HepG2 (cell line): ENCODE measurements around the gene MEX3C. TPM values are rescaled to one million over a fixed set of nuclear protein-coding genes. Genes with fewer than 3 reads are reported as not detected.
A peak's percentile ranks its signal among the peaks of the same experiment; 100 is the strongest.

Experiments
- ATAC-seq: fragments of 200-7000 bp; cut with Tn5 transposase; 3 replicates; pipeline ENCODE4 v1.9.1; 2020; ENCODE audit warnings: mild to moderate bottlenecking, moderate library complexity
- BruUV-seq: library from RNA; stranded (reverse); fragments of 400-500 nt; replicated peaks from 2 replicates; lab custom pipeline; 2021; lab: Mats Ljungman, UMichigan
- CTCF ChIA-PET: fragments of 300-600 bp; formaldehyde crosslinking; extraction: SDS; loops from one replicate; lab custom pipeline; 2021; ENCODE audit warnings: low total read pairs, inconsistent platforms, low intra/inter-chr PET ratio; lab: Yijun Ruan, JAX
- POLR2A ChIA-PET: fragments of 350-600 bp; sonication (Branson Sonifier 250); formaldehyde crosslinking; loops from one replicate; lab custom pipeline; 2020; ENCODE audit warnings: antibody characterized with exemption, inconsistent platforms; lab: Yijun Ruan, JAX
- DNase-seq: peaks from one replicate; pipeline ENCODE4 v3.0.0-alpha.2; 2015; ENCODE audit warnings: low spot score
- FAIRE-seq: peaks from 3 replicates; lab custom pipeline; 2011; peaks lifted over from hg19 to GRCh38; lab: Jason Lieb, UNC
- H2AFZ ChIP-seq: one replicate; pipeline ENCODE4 v1.6.1; 2011; ENCODE audit warnings: low read length, inconsistent platforms
- H3K27ac ChIP-seq: fragments of 300-600 bp; 3 replicates; pipeline ENCODE4 v1.8.0; 2011; ENCODE audit warnings: mixed run types, mild to moderate bottlenecking, mixed read lengths, low read length, inconsistent platforms; ENCODE audit not compliant: insufficient read depth; ENCODE audit errors: extremely low read length
- H3K27me3 ChIP-seq, 2 experiments: fragments of 200-600 bp in 1 of 2; 2 replicates in 1 of 2; 3 replicates in 1 of 2; pipeline versions ENCODE4 v1.6.0 to v1.8.0; 2011; ENCODE audit warnings: low read length in 2 of 2, mild to moderate bottlenecking in 2 of 2, moderate library complexity in 2 of 2, inconsistent platforms in 1 of 2; ENCODE audit not compliant: insufficient read depth in 2 of 2, control insufficient read depth in 1 of 2
- H3K36me3 ChIP-seq, 2 experiments: fragments of 200-600 bp in 1 of 2; replicated peaks in 1 of 2; 2 replicates in 1 of 2; 3 replicates in 1 of 2; pipeline versions ENCODE4 v1.5.1 to v1.8.0; 2011; ENCODE audit warnings: low read length in 2 of 2, inconsistent platforms in 1 of 2; ENCODE audit not compliant: insufficient read depth in 2 of 2, control insufficient read depth in 1 of 2
- H3K4me1 ChIP-seq: 2 replicates; pipeline ENCODE4 v1.5.1; 2012; ENCODE audit warnings: low read length, inconsistent platforms; ENCODE audit not compliant: insufficient read depth
- H3K4me2 ChIP-seq: 2 replicates; pipeline ENCODE4 v1.6.0; 2011; ENCODE audit warnings: low read depth, low read length, inconsistent platforms
- H3K4me3 ChIP-seq, 3 experiments: fragments of 200-600 bp in 1 of 3; sonication (generic), shearing (Covaris generic) in 1 of 3; replicated peaks in 1 of 3; 2 replicates each; pipeline ENCODE4 v1.5.1; 2011 to 2016; ENCODE audit warnings: low read length in 3 of 3, inconsistent platforms in 2 of 3, low read depth in 2 of 3, mild to moderate bottlenecking in 2 of 3, control low read depth in 1 of 3, mixed read lengths in 1 of 3; ENCODE audit not compliant: insufficient read depth in 1 of 3
- H3K79me2 ChIP-seq: one replicate; pipeline ENCODE4 v1.6.1; 2011; ENCODE audit warnings: low read length, inconsistent platforms; ENCODE audit not compliant: insufficient read depth
- H3K9ac ChIP-seq: 2 replicates; pipeline ENCODE4 v1.6.0; 2011; ENCODE audit warnings: mild to moderate bottlenecking, low read depth, low read length, inconsistent platforms; ENCODE audit not compliant: insufficient read depth
- H3K9me3 ChIP-seq: 2 replicates; pipeline ENCODE4 v1.5.1; 2012; ENCODE audit warnings: mild to moderate bottlenecking, low read length
- H4K20me1 ChIP-seq: 2 replicates; pipeline ENCODE4 v1.6.0; 2011; ENCODE audit warnings: inconsistent platforms, mild to moderate bottlenecking, low read length, moderate library complexity; ENCODE audit not compliant: insufficient read depth
- AGO2 ChIP-seq: fragments of 200-400 bp; formaldehyde crosslinking; optimal IDR thresholded peaks from 2 replicates; pipeline ENCODE3; 2017; ENCODE audit warnings: mild to moderate bottlenecking, low read depth, low read length, moderate library complexity
- ATF7-NPFF ChIP-seq: sonication (generic); formaldehyde crosslinking; IDR thresholded peaks from 2 replicates; pipeline ENCODE4 v1.8.1; 2023; ENCODE audit warnings: mild to moderate bottlenecking, low read depth, missing genetic modification reagents, moderate library complexity
- CEBPB ChIP-seq: IDR thresholded peaks from 2 replicates; pipeline ENCODE4 v1.6.1; 2011; ENCODE audit warnings: low read depth, low read length, improper control_type of control experiment, borderline replicate concordance
- CEBPG ChIP-seq: IDR thresholded peaks from 2 replicates; pipeline ENCODE4 v1.6.1; 2016
- CHCHD3 ChIP-seq: sonication (generic); formaldehyde crosslinking; IDR thresholded peaks from 2 replicates; pipeline ENCODE4 v1.8.0; 2022; ENCODE audit warnings: mild to moderate bottlenecking, missing genetic modification reagents, moderate library complexity
- ELF3 ChIP-seq: IDR thresholded peaks from 2 replicates; pipeline ENCODE4 v1.6.1; 2016; ENCODE audit warnings: missing genetic modification reagents, missing compliant biosample characterization
- HNRNPH1 ChIP-seq: fragments of 200-400 bp; formaldehyde crosslinking; optimal IDR thresholded peaks from 2 replicates; pipeline ENCODE3; 2017; ENCODE audit warnings: mild to moderate bottlenecking, low read depth, low read length
- MTF1 ChIP-seq: sonication (generic); formaldehyde crosslinking; IDR thresholded peaks from 2 replicates; pipeline ENCODE4 v1.5.0; 2020; ENCODE audit warnings: missing genetic modification reagents
- NR3C1 ChIP-seq: sonication (generic); formaldehyde crosslinking; IDR thresholded peaks from 2 replicates; pipeline ENCODE4 v1.4.0; 2020; ENCODE audit warnings: missing genetic modification reagents
- RBAK ChIP-seq: sonication (generic); formaldehyde crosslinking; IDR thresholded peaks from 2 replicates; pipeline ENCODE4 v1.5.1; 2020; ENCODE audit warnings: mild to moderate bottlenecking, missing genetic modification reagents
- REXO4 ChIP-seq: sonication (generic); formaldehyde crosslinking; IDR thresholded peaks from 2 replicates; pipeline ENCODE4 v1.8.0; 2022; ENCODE audit warnings: missing genetic modification reagents, mild to moderate bottlenecking, borderline replicate concordance
- TBX3 ChIP-seq: fragments of 450-650 bp; IDR thresholded peaks from 2 replicates; pipeline ENCODE4 v1.6.1; 2017; ENCODE audit warnings: antibody characterized with exemption, mild to moderate bottlenecking, inconsistent platforms, borderline replicate concordance
- ZKSCAN1 ChIP-seq: fragments of 150-350 bp; IDR thresholded peaks from 2 replicates; pipeline ENCODE4 v1.6.1; 2014; ENCODE audit warnings: low read length
- ZNF143 ChIP-seq: sonication (generic); formaldehyde crosslinking; IDR thresholded peaks from 2 replicates; pipeline ENCODE4 v1.4.0; 2020; ENCODE audit warnings: missing genetic modification reagents
- ZNF317 ChIP-seq: sonication (generic); formaldehyde crosslinking; IDR thresholded peaks from 2 replicates; pipeline ENCODE4 v1.5.0; 2020; ENCODE audit warnings: mild to moderate bottlenecking, missing genetic modification reagents
- ZNF331 ChIP-seq: sonication (generic); formaldehyde crosslinking; IDR thresholded peaks from 2 replicates; pipeline ENCODE4 v1.4.0; 2020; ENCODE audit warnings: missing genetic modification reagents
- WGBS: methylation state at CpG from one replicate; pipeline ENCODE4 v1.1.6; 2017; ENCODE audit warnings: low lambda C conversion rate; 5-methylcytosine and 5-hydroxymethylcytosine counted together
- in situ Hi-C: cut with HindIII; loops from 2 replicates; pipeline ENCODE4 v1.10.0; 2017; ENCODE audit warnings: low pct_unique_long_range_greater_than_20kb; ENCODE audit not compliant: extremely low pct_ligation_motif_present
- intact Hi-C: fragments of 100-400 bp; cut with micrococcal nuclease; formaldehyde crosslinking; loops from one replicate; pipeline ENCODE4 v1.10.0; 2022; ENCODE audit not compliant: unreplicated experiment
- polyA plus RNA-seq, 8 experiments: library from polyadenylated mRNA; depleted of rRNA in 3 of 8; stranded (reverse) in 7 of 8; unstranded in 1 of 8; fragments of >200 nt; fragmentation: Illumina TruSeq in 4 of 8; extraction: Trizol in 4 of 8; gene quantifications; 2 replicates each; pipeline versions ENCODE4 v1.2.1 to v1.2.3, GENCODE V29; 2011 to 2016; ENCODE audit warnings: low read depth in 4 of 8, missing spikeins in 1 of 8, mixed read lengths in 1 of 8; ENCODE audit not compliant: insufficient read depth in 1 of 8
- total RNA-seq, 5 experiments: library from RNA; depleted of rRNA; stranded (reverse); fragments of >200 nt; fragmentation: Illumina TruSeq; extraction: Trizol; gene quantifications; 2 replicates each; pipeline ENCODE4 v1.2.3, GENCODE V29; 2016; ENCODE audit warnings: low read depth in 1 of 5
- TF ChIP-seq, protein P1 (sequence below): sonication (generic); formaldehyde crosslinking; IDR thresholded peaks from 2 replicates; pipeline ENCODE4 v1.4.0; 2020; ENCODE audit warnings: missing genetic modification reagents
- TF ChIP-seq, protein P2 (sequence below): sonication (generic); formaldehyde crosslinking; conservative IDR thresholded peaks from 2 replicates; pipeline ENCODE4 v1.8.0; 2022; ENCODE audit warnings: missing genetic modification reagents
- TF ChIP-seq, protein P3 (sequence below): sonication (generic); formaldehyde crosslinking; IDR thresholded peaks from 2 replicates; pipeline ENCODE4 v1.5.1; 2020; ENCODE audit warnings: missing genetic modification reagents, mild to moderate bottlenecking, borderline replicate concordance

Gene MEX3C
- total and polyA plus RNA-seq, 2 of the 13 experiments (the other 11 are each of a cell fraction or from before 2014, with no cell fraction given) = 34.8 to 36.4 TPM

DNA sequence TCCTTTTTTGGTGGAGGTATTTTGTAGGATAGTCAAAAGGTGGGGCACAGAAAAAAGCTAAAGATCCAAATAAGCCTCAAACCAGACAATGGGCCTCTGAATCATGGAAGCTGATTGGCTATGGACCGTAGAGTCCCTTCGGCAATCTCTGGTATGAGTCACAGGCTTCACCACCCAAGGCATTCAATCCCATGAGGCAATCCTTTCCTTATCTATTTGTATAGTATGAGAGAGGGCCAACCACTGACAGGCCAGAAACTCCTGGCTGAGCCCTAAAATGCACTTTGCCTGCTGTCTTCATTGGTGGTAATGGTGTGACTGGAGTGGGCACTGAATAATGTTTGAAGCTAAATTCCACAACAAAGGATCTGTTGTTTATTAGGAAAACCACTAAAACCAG, 38.7 kb upstream of the MEX3C start (continued):
- TF ChIP-seq CEBPG (CRISPR knock-in tag) = 0 out of 2 replicates have a peak, but pooled peaks have one; percentile 20
- 0 out of 2 replicates have a peak, but pooled peaks have one; percentile 20 for TF ChIP-seq ZNF331
- no peak for TF ChIP-seq ATF7-NPFF (CRISPR knock-in tag)
- TF ChIP-seq, protein P1, sequence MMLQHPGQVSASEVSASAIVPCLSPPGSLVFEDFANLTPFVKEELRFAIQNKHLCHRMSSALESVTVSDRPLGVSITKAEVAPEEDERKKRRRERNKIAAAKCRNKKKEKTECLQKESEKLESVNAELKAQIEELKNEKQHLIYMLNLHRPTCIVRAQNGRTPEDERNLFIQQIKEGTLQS (CRISPR knock-in tag) = 0 out of 2 replicates have a peak, but pooled peaks have one; percentile 30
- TF ChIP-seq AGO2 = no peak
- 0 out of 2 replicates have a peak, but pooled peaks have one; percentile 23 for TF ChIP-seq ZNF143 (CRISPR knock-in tag)
- peak; percentile 75 for TF ChIP-seq CEBPB
- TF ChIP-seq, protein P2, sequence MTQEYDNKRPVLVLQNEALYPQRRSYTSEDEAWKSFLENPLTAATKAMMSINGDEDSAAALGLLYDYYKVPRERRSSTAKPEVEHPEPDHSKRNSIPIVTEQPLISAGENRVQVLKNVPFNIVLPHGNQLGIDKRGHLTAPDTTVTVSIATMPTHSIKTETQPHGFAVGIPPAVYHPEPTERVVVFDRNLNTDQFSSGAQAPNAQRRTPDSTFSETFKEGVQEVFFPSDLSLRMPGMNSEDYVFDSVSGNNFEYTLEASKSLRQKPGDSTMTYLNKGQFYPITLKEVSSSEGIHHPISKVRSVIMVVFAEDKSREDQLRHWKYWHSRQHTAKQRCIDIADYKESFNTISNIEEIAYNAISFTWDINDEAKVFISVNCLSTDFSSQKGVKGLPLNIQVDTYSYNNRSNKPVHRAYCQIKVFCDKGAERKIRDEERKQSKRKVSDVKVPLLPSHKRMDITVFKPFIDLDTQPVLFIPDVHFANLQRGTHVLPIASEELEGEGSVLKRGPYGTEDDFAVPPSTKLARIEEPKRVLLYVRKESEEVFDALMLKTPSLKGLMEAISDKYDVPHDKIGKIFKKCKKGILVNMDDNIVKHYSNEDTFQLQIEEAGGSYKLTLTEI (CRISPR knock-in tag) = no peak

DNA sequence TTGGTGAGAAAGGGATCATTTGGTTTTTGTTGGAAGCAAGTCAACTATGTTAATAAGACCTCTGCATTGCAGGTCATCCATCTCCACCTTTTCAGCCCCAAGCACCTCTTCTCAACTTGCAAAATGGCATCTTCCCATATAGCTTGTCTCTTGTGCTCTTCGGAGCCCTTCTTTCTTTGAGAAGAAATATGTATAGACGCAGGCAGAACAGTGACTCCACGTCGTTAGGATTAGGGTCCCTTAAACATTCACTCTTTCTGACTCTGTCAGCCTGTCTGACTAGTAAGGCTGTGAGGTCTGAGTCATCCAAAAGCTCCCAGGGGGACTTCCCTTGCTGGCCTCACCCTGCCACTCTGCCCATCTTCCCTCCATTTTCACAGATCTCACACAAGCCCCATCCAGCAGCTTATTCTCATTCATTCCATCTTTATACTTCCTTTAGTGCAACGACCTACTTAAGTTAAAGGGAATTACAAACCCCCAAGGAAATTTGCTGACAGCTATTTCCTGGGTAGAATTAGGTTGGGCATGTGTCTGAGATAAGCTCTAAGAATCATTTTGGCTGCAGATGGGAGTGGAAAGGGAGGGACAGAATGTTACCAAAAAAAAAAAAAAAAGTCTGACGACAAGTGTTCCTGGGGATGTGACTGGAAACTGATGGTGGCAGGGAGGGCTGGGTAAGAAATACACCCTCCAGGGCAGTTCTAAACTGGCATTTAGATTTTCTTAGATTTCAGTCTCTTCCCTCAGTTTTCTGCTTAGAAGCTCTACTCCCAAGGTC, 37.7 kb upstream of the MEX3C start:
- in situ Hi-C loops = no loop called here
- Histone ChIP-seq H2AFZ (no peak overlapping the region), H3K4me1 (peaks cover 12% of the 10 kb centered on the region; the same call in 1 of the 2 replicates), H3K79me2 (no peaks in the 10 kb centered on the region), H3K9me3 (no peaks in the 10 kb centered on the region), H3K27me3 (0 out of 5 replicates have a peak, but pooled peaks cover 1 to 3% of the 10 kb centered on the region in 2 experiments), H3K36me3 (no peaks in the 10 kb centered on the region), H3K27ac (no peak overlapping the region), H4K20me1 (no peaks in the 10 kb centered on the region), H3K4me3 (no peak overlapping the region), H3K4me2 (no peak overlapping the region), H3K9ac (no peak overlapping the region)
- intact Hi-C loops = no loop called here
- ATAC-seq (no peak), FAIRE-seq (no peak), DNase-seq (no peak)
- 36% methylated on average over 6 of the region's 6 CpGs for WGBS
- BruUV-seq = no TSS peak
- CTCF ChIA-PET = no interaction called here
- POLR2A ChIA-PET = interaction anchor here (1.4 kb wide), 1 partner anchor 37 kb away, joined by 8 read pairs; the partner anchor contains the start of gene MEX3C
- TF ChIP-seq, protein P3, sequence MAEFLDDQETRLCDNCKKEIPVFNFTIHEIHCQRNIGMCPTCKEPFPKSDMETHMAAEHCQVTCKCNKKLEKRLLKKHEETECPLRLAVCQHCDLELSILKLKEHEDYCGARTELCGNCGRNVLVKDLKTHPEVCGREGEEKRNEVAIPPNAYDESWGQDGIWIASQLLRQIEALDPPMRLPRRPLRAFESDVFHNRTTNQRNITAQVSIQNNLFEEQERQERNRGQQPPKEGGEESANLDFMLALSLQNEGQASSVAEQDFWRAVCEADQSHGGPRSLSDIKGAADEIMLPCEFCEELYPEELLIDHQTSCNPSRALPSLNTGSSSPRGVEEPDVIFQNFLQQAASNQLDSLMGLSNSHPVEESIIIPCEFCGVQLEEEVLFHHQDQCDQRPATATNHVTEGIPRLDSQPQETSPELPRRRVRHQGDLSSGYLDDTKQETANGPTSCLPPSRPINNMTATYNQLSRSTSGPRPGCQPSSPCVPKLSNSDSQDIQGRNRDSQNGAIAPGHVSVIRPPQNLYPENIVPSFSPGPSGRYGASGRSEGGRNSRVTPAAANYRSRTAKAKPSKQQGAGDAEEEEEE (CRISPR knock-in tag) = no peak
- TF ChIP-seq MTF1 (CRISPR knock-in tag) (no peak), ZNF317 (CRISPR knock-in tag) (no peak), ZKSCAN1 (no peak), ELF3 (CRISPR knock-in tag) (no peak), NR3C1 (CRISPR knock-in tag) (no peak), REXO4 (CRISPR knock-in tag) (no peak), TBX3 (no peak), HNRNPH1 (no peak), RBAK (no peak), CHCHD3 (CRISPR knock-in tag) (no peak)
